IPS DF 19.7 (cell line): Measurements from ENCODE around the gene C9orf153.
"Not testable (repeated sequence)": the region's sequence is repeated elsewhere in the genome, so short reads cannot be mapped to it uniquely, and the experiment has no call there.

Experiments
- DNase-seq: peaks from one replicate; pipeline ENCODE4 v3.0.0-alpha.2; 2013; ENCODE audit warnings: low read depth, low spot score

The C9orf153 gene

DNA sequence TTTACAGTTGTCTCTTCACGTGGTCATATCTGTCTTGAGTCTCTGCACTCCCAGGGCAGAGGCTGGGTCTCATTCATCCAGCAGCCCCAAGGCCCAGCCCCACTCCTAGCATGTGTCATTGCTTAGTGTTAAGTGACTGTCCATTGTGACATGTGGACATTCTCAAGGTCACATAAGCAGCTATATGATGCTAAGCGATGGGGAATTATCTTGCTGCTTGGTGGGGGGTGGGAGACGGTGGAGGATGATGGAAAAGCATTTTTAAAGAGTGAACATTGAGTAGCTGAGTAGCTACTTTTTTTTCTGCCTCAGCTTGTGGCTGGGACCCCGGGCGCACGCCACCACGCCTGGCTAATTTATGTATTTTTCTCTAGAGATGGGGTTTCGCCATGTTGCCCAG is at the start of gene C9orf153:
Gene C9orf153, minus strand, starts transcription at position 101 of the 400 bp plus-strand sequence. CDS start 30,054 bp downstream, outside the sequence.
- DNase-seq, result no peak

- no peak for DNase-seq
These were observed 49.2 kb upstream of the C9orf153 start for GRCh38 chr9:86308687-86309086.

DNA sequence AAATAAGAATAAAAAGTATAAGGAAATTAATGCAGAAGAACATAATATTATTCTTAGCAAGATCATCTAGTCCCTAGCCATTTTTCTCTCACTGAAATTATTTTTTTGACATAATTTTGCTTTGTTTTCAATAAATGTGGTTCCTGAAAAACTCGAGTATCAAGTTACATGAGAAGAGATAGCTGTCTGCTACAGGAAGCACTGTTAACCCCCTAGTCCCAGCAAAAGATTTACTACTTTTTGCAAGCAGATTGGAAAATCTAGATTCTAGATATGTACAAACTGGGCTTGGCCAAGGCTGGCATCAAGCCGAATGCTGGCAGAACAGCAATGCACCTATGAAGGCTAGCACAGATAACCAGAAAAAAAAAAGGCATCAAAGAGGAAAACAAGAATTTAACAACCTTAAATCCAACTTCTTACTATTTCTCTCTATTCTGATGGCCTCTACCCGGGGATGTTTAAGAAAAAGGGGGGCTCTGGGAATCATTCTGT is 44.8 kb upstream of the C9orf153 start:
- DNase-seq, result no peak

GRCh38 chr9:86303316-86303975 is 44.0 kb upstream of the C9orf153 start:
- no peak for DNase-seq

- no peak for DNase-seq
These were observed 42.2 kb upstream of the C9orf153 start for GRCh38 chr9:86301686-86302085.

- DNase-seq, result no peak
These were observed 41.2 kb upstream of the C9orf153 start for GRCh38 chr9:86300701-86301100.

DNA sequence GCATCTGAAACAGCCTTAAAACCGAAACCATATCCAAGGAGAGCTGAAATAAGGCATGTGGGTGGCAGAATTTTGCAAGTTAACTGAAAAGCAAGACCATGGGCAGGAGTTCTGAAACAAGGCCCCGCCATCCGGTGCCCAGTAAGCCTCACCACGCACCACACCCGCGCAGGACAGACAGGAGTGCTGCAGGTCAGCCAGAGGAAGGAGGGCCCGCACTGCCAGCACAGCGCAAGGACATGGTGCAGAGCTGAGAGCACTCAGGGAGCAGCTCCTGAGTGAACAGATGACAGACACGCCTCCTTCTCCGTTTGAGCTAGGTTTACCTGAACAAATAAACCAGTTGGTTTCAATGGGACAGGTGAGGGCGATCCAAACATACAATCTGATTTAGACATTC is 39.4 kb upstream of the C9orf153 start:
- DNase-seq, result no peak

GRCh38 chr9:86290341-86290740 is 30.9 kb upstream of the C9orf153 start:
- DNase-seq, result not testable (repeated sequence)

DNA sequence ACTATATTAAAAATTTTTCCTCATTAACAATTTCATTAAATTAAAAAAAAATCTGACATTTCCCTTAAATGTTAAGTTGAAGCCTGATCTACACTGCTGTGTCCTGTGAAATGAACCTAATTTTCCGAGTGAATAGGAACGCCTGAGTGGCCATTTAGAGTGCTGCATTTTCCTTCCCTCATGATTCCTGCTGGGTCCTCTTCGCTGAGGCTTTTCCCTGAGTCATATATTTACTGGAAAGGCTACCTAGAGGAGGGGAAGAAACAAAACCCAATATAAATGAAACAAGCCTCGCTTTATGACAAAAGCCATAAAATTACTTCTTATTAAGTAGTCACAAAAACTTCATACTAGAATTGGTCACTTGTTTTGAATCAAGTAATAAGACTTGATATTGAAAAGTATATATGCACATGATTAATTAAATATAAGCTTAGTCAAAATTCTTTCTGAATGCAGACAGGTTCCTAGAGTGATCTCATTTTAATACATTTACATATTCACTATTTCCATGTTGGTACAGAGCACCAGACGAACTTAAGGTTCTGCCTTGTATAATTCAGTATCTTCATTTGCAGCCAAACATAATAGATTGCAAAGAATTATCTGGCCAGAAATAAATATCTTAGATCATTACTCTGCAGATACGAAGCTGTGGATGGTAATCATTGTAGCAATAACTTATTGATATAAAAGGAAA is 29.2 kb upstream of the C9orf153 start:
- no peak for DNase-seq

- peak; percentile 48 for DNase-seq
These were observed 27.6 kb upstream of the C9orf153 start for GRCh38 chr9:86287013-86287412.

DNA sequence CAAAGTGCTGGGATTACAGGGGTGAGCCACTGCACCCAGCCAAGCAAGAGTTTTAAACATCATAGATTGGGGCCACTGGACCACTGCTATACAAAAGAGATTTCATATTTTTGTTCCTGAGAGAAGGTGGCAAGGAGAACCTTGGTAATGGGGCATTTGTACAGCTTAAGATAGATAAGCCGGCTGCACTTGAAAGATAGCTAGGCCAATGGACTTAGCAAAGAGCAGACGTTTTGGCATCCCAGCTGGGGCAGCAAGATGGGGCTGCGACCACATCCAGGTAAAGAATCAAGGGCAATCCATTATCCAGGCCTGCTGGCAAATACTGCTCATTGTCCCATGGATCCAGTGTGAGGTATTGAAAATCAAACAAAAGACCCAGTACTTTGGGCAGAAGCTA is 26.8 kb upstream of the C9orf153 start:
- DNase-seq, result no peak

GRCh38 chr9:86285261-86285660 is 25.8 kb upstream of the C9orf153 start:
- no peak for DNase-seq

DNA sequence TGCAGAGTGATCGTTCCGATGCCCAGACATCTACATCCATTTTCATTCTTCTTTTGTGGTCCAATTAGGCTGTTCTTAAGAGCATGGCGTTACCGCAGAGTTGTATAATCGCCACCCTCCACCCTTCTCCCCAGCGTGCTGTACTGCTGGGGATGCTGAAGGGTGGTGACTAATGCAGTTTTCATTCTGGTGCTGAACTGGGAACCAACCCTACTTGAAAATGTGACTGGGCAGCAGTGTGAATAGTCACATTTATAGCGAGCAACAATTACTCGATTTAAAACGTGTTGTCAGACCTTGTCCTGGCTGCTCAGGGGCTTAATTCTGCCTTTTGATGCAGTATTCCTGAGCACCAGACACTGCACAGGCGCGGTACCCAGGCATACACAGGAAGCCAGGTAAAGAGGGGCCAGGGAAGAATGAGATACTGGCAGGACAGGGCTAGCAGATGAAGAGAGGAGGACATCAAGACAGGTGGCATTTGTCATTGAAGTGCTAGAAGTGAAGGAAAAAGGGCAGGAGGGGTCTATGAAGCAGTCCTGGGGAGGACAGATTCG is 23.6 kb upstream of the C9orf153 start:
- no peak for DNase-seq

DNA sequence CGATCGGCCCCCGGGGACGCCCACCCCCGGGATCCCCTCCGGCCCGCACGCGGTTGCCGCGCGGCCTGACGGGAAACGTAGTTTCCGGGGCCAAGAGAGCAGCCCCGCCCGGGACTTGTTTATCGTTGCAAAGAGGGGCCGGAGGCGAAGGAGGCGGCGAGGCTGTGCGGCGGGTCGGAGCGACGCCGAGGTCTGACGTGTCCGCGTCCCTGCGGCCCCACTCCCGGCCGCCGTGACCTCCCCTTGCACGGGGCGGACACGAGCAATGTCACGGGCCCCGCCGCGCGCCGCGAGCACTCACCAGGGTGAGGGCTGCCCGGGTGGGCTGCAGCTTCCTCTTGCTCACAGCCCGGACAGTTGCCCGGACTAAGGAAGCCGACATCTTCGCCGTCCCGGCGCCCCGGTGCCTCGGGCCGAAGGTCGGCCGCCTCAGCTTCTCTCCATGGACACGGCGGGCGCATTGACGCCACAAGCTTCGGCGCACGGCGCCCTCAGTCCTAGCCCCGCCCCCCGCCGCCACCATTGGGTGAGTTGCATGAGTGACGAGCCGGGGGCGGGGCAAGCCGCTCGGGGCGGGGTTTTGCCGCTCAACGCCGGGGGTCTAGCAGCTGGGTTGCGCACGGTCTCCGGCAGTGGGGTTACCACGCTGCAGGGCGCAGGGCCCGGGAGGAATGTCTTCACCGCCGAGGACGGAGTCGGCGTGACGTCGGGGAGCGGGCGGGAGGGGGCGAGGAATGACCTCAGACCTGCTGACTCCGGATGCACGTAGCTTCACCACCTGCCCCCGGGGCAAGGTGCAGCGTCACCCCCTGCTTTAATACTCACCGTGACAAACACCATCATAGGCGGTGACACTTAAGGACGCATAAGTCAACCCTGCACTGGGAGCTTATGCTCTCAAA is 22.9 kb upstream of the C9orf153 start, which contains the start of gene ISCA1:
Gene ISCA1, minus strand, starts transcription at position 462 of the 902 bp plus-strand sequence. Its CDS starts 80 bp downstream, at position 382.
- DNase-seq, result peak; percentile 52

DNA sequence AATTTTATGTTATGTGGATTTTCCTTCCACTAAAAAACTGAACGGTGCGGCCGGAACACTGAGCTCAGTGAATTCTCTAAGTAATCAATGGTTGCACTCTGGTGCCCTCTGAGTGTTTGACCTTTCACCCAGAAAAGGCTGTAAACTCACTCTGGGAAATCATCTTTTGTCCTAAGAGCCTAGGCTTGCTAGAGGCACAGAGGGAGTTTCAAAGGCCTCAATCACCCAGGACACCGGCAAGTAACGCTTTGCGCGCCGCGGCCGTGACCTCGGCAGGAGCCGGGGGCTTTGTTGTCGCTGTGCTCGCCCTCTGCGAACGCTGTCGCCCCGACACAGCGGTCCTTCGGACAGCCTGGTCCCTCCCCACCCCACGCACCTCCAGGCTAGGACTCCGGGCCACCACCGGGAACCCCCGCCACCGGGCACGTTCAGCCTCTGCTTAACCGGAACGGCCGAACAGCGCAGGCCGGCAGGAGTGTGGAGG is 22.2 kb upstream of the C9orf153 start:
- no peak for DNase-seq

DNA sequence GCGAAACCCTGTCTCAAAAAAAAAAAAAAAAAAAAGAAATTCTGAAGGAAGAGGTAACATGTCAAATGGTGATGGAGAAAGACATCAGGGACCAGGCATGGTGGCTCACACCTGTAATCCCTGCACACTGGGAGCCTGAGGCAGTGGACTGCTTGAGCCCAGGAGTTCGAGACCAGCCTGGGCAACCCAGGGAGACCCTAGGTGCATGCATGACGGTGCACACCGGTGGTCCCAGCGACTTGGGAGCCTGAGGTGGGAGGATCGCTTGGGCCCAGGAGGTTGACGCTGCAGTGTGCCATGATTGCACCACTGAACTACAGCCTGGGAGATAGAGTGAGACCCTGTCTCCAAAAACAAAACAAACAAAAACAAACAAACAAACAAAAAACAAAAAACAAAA is 21.1 kb upstream of the C9orf153 start:
- DNase-seq, result no peak

DNA sequence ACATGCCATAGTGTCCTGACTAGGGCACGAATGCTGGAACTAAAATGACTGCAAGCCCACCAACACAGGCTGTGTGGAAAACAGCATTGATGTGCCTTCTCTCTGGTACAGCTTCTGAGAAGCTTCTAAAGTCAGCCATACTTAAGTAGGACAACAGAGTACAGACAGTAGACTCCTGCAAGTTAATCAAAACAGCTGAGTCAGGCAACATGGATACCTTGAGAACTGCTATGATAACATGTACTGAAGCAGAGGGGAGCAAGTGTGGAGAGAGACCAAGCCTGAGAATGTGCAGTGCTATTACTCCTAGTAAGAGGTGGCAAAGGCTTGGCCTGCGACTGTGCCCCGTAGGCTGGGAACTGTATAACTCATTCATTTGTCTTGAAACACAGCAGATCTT is 20.4 kb upstream of the C9orf153 start:
- no peak for DNase-seq

DNA sequence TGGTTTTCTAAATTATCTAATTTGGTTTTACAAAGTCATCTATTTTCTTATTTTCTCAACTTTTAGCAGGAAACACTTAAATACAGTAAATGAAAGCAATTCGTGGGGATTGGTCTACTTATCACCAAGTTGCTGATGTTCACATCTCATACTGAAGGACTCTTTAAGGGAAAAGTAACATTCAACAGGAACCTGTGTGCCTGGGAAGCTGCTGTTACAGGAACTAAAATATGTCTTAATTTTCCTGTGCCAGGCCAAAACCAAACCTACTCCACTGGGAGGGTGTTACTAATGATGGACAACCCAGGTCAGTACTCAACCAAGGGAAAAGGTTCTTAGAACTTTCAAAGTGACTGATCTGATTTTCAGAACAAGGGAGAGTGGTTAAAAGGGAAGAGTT is 17.6 kb upstream of the C9orf153 start:
- no peak for DNase-seq

DNA sequence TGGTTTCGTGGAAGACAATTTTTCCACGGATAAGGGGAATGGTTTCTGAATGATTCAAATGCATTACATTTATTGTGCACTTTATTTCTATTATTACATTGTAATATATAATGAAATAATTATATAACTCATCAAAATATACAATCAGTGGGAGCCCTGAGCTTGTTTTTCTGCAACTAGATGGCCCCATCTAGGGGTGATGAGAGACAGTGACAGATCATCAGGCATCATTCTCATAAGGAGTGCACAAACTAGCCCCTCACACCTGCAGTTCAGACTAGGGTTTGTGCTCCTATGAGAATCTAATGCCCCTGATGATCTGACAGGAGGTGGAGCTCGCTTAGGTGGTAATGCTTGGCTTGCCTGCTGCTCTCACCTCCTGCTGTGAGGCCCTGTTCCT is 16.5 kb upstream of the C9orf153 start:
- DNase-seq, result no peak

DNA sequence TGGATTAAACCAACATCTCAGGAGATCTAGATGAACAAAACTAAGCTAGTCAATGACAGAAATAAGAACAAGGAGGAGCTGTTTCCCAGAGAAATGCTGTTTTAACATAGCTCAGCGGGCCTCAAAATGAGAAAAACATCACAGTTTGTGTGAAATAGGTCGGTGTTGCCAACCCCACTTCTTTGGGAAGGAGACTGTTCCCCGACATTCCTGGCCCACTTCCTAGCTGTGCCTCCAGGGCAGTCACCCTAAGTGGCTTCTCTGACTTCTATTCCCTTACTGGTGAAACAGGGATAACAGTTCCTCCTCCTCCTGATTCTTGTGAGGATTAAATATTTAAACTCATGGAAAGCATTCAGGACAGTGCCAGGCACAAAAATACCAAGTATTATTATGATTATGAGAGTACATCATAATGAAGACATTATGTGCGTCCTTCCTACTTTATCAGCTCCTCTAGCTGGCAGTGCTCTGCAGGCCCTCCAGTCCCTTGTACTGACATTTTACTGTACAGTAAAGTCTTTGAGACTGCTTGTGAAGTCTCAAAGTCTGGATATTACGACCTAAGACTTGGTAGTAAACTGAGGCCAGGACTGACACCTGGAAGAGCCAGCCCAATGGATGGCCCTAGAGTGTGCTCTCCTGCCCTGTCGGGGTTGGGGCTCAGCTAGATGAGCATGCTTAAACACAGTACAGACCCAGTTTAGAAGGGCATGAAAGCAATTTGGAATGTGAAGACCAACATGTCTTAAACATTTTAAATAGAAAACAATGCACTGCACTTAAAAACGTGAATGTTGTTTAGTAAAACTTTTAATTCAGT is 15.6 kb upstream of the C9orf153 start:
- no peak for DNase-seq

GRCh38 chr9:86272221-86272620 is 12.8 kb upstream of the C9orf153 start:
- no peak for DNase-seq
